Endothelial cell of umbilical vein (primary cell): ENCODE measurements around the gene OR52E5.

ENCODE experiments used
- CTCF ChIP-seq, 2 donors: IDR thresholded peaks; 1 replicate in 1 of 2; 2 replicates in 1 of 2; pipeline ENCODE4 v1.5.1; 2011; ENCODE audit warnings: low read length in 2 of 2, mild to moderate bottlenecking in 2 of 2, moderate library complexity in 2 of 2, control low read depth in 1 of 2, inconsistent platforms in 1 of 2, low read depth in 1 of 2; ENCODE audit not compliant: insufficient read depth in 1 of 2; ENCODE audit errors: extremely low read depth in 1 of 2
- EZH2 ChIP-seq: IDR thresholded peaks from 2 replicates; pipeline ENCODE4 v1.6.1; 2012; ENCODE audit warnings: borderline replicate concordance, low read depth, mild to moderate bottlenecking, moderate library complexity, low read length, inconsistent platforms; ENCODE audit not compliant: severe bottlenecking
- FOS ChIP-seq: IDR thresholded peaks from 2 replicates; pipeline ENCODE4 v1.6.1; 2011; ENCODE audit warnings: mild to moderate bottlenecking, low read length, moderate library complexity, borderline replicate concordance; ENCODE audit not compliant: insufficient read depth
- GATA2 ChIP-seq: IDR thresholded peaks from 2 replicates; pipeline ENCODE4 v1.7.0; 2011; ENCODE audit warnings: low read depth, mild to moderate bottlenecking, moderate library complexity, mixed read lengths, low read length; ENCODE audit not compliant: insufficient read length, insufficient read depth
- JUN ChIP-seq: IDR thresholded peaks from 2 replicates; pipeline ENCODE4 v1.6.1; 2011; ENCODE audit warnings: borderline replicate concordance, low read depth; ENCODE audit not compliant: insufficient read length, insufficient read depth
- MAX ChIP-seq: IDR thresholded peaks from 2 replicates; pipeline ENCODE4 v1.6.1; 2011; ENCODE audit not compliant: insufficient read depth, insufficient read length
- MYC ChIP-seq: IDR thresholded peaks from one replicate; pipeline ENCODE4 v1.6.1; 2011; ENCODE audit warnings: mild to moderate bottlenecking, low read depth, low read length
- POLR2A ChIP-seq: IDR thresholded peaks from 2 replicates; pipeline ENCODE4 v1.6.1; 2012; ENCODE audit warnings: low read depth, mild to moderate bottlenecking, control low read depth, low read length
- POLR2AphosphoS5 ChIP-seq: IDR thresholded peaks from 2 replicates; pipeline ENCODE4 v1.6.1; 2012; ENCODE audit warnings: low read depth, mild to moderate bottlenecking, control low read depth, low read length, moderate library complexity; ENCODE audit not compliant: insufficient read depth

- TF ChIP-seq EZH2 (no peak), POLR2A (no peak), CTCF (IDR thresholded peaks at IDR 0.05; ENCODE audit: extremely low read depth in 1 of 2, insufficient read depth in 1 of 2, low read depth in 1 of 2, low read length in 2 of 2) (no peak), GATA2 (no peak), POLR2AphosphoS5 (no peak), MAX (no peak), JUN (no peak), FOS (no peak), MYC (no peak)
Measured at GRCh38 chr11:5937868-5938602, 45.0 kb downstream of the OR52E5 start.
